ENCODE data around the gene ZNF366.

- TF ChIP-seq CTCF (IDR thresholded peaks at IDR 0.05; ENCODE audit: insufficient read depth, low read length): no peak
- no peak for TF ChIP-seq POLR2AphosphoS5 (IDR thresholded peaks at IDR 0.05; ENCODE audit: low read depth)
- TF ChIP-seq GABPA (IDR thresholded peaks at IDR 0.05; ENCODE audit: low read depth): no peak
- TF ChIP-seq REST (IDR thresholded peaks at IDR 0.05; ENCODE audit: insufficient replicate concordance, low read depth): no peak
- no peak for TF ChIP-seq SPI1 (IDR thresholded peaks at IDR 0.05; ENCODE audit: borderline replicate concordance, low read depth)
Observed at GRCh38 chr5:72447751-72448150, 59.5 kb downstream of the ZNF366 start.
